ENCODE data around the gene RAP1A.
"Not testable (repeated sequence)": the region's sequence is repeated elsewhere in the genome, so short reads cannot be mapped to it uniquely, and the experiment has no call there.

Gene RAP1A

DNA sequence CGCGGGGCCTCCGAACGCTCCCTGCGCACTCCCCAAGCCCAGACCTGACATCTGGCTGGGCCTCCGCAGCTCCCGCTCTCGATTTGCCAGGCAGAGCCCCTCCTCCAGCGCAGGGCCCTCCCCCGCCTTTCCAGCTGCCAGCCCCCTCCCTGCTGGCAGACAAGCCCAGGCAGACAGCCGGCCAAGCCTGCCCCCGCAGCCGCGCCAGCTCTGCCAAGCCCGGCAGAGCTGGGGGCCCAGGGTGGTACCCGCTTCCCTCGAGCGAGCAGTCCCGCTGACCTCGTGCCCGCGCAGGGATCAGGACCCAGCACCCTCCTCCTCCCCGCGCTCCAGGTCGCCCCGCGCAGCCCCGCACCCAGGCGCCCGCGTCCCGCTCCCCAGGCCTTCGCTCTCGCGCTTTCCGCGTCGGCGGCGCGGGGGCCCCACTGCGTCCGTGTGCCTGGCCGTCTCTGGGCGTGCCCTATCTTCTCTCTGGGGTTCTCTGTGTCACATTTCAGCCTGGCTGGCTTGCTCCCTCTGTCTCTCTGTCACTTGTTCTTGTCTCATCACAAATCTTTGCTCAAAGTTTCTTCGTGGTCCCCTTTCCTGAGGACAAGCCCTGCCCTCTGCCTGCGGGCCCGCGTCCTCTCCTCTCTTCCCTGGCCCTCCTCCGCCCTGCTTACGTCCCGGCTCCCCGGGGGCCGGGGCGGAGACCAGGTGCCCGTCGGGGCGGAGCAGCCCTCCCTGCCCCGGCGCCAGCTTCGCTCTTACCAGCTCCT is 119.0 kb downstream of the RAP1A start:
- peak overlapping the region; percentile 49 for H3K4me3 ChIP-seq (ENCODE audit: low read length)
- DNase-seq (ENCODE audit: low read depth) = peak; percentile 4
- no peak for TF ChIP-seq CTCF (conservative IDR thresholded peaks at IDR 0.05; ENCODE audit: low read depth, low read length)

GRCh38 chr1:111739194-111739924 is 119.8 kb downstream of the RAP1A start, which contains the start of gene INKA2:
Gene INKA2, minus strand, starts transcription at chr1:111739395. Its CDS starts 153 bp downstream, at chr1:111739242.
- no peak for TF ChIP-seq CTCF (conservative IDR thresholded peaks at IDR 0.05; ENCODE audit: low read depth, low read length)

DNA sequence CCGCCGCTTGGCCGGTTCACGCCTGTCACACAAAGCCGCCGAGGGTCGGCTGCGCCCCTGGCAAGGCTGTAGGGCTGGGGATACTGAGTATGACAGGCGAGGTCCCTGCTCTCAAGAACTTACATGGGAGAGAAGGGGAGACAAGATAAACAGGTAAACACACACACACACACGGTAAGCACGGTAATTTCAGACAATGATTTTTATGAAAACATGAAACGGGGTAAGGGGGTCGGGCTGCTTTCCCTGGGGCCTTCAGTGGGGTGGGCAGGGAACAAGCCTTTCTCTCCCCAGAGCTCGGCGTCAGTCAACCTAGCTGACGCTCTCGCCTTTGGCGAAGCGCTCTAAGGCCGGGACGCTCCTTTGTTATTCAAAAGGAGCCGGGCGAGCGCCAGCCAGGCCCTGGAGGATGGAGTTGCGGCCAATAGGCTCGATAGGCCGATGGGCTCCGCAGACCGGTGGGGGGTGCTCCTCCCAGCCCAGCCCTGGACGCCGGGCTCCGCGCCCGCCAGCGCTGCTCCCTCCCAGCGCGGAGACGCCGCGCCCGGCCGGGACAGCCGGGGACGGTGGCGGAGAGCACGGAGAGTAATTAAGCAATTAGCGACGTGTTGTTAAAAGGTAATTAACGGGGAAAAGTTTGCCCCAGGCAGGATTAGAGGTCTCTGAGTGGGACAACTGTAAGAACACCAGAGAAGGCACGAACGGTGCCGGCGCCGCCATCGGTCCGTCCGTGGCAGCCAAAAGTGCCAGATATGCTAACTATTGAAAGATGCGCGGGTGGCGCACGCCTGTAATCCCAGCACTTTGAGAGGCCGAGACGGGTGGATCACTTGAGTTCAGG is 120.6 kb downstream of the RAP1A start:
- peak overlapping the region; percentile 49 for H3K4me3 ChIP-seq (ENCODE audit: low read length)
- peak; percentile 26 for DNase-seq (ENCODE audit: low read depth)
- TF ChIP-seq CTCF (conservative IDR thresholded peaks at IDR 0.05; ENCODE audit: low read depth, low read length) = peak; percentile 4

More at GRCh38 chr1:111739194-111739924, 119.8 kb downstream of the RAP1A start, which contains the start of gene INKA2:
- peak within 1 kb of the TSS; percentile 49 for H3K4me3 ChIP-seq (ENCODE audit: low read length)
- peak; percentile 24 for DNase-seq (ENCODE audit: low read depth)

- not testable (repeated sequence) for H3K4me3 ChIP-seq (ENCODE audit: low read length); DNase-seq (ENCODE audit: low read depth)
These were observed 122.7 kb downstream of the RAP1A start for GRCh38 chr1:111742292-111742691.

DNA sequence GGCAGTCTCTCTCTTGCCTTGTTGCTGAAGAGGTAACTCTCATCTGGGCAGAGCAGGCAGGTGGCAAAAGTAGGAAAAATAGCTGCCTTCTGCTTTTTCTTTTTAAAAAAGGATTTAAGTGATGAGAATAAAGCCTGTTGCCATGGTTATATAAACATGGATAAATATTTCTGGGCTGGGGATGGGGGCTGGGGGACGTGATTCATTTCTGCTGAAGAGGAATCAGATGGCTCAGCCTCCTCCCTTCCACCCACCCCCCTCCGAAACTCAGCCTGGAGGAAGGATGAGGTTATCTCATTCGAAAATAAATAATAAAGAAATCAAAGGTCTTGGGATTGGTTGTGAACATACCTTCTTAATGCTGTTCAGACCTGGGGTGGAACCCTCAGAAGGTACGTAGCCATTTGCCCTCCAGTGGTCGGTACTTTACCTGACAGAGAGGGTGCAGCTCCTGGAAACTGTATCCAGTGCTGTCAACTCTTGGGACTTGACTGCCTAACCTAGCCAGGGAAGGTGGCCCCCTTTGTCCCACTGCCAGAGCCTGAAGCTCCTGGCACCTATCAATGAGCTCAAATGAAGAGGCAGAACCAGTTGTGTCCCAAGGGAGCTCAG is 123.5 kb downstream of the RAP1A start:
- no peak for DNase-seq (ENCODE audit: low read depth)
- H3K4me3 ChIP-seq (ENCODE audit: low read length) = no peak overlapping the region
- TF ChIP-seq CTCF (conservative IDR thresholded peaks at IDR 0.05; ENCODE audit: low read depth, low read length) = no peak

GRCh38 chr1:111743679-111744101 is 124.1 kb downstream of the RAP1A start:
- TF ChIP-seq CTCF (conservative IDR thresholded peaks at IDR 0.05; ENCODE audit: low read depth, low read length) = no peak
- DNase-seq (ENCODE audit: low read depth) = no peak
- H3K4me3 ChIP-seq (ENCODE audit: low read length) = no peak overlapping the region
